ENCODE results near the gene MRPL24.
"Not testable (repeated sequence)": the region's sequence is repeated elsewhere in the genome, so short reads cannot be mapped to it uniquely, and the experiment has no call there.

The MRPL24 gene

DNA sequence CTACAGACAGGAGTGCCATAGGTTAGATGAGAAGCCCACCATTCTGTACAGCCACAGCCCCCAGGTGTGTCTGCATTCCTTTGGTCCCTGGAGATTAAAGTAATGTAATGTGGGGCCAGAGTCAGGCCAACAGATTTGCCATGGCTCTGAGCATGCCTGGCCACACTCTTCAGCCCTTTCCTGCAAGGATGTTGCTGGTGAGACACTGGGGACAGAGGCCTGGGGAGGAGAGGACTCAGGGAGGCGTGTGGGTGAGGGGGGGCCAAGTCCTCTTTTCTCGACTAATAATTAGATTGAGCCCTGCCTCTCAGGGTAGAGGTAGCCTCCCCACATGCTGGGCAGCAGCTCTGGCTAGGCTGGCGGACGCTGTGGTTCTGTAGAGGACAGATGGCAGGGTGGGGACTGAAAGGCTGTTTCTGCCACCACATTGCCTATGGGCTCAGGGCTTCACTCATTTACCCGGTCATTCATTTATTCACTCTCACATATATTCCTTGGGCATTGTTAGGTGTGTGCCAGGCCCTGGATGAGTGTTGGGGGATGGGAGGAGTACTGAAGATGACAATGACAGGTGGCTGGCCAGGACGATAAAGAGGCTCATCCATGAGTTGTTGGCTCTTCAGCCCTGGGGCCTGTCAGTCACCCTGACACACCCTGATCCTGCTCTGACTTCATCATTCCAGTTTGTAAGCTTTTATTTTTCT, 19.4 kb upstream of the MRPL24 start:
- DNase-seq (ENCODE audit: low read depth), result no peak

- DNase-seq (ENCODE audit: low read depth), result not testable (repeated sequence)
These were observed 16.8 kb upstream of the MRPL24 start for GRCh38 chr1:156757572-156758253.

DNA sequence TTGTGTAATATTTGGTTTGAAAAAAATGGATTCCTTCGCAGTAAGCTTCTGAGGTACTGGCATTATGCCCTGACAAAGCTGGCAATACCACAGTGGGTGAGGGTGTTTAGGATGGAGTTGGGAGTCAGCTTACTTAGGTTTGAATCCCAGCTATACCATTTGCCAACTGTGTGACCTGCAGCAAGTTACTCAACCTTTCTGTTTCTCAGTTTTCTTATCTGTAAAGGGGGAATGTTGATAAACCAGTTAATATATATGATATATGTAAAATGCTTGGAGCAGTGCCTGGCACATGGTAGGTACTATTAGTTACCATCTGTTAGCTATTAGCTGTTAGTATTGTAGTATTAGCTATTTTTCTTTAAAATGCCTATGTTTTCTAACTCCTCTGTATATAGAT, 15.5 kb upstream of the MRPL24 start:
- DNase-seq (ENCODE audit: low read depth), result no peak

GRCh38 chr1:156755527-156755950, 14.7 kb upstream of the MRPL24 start:
- no peak for DNase-seq (ENCODE audit: low read depth)

DNA sequence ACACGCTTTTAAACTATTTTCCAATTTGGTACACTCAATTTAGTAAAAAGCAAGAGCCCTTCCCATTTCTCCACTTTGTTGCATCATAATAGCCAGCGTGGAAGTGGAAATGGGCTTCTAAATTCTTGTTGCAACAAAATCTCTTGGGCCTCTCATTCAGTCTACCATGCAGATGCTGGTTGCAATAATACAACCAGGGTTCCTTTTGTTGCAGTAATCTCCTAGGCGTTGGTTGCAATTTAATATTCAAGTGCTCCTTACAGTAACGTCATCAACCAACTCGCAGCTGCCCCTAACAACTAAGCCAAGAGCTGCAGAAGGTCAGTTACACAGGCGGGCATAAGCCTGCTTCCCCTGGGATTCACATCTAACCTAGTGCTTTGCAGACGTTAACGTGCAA, 13.3 kb upstream of the MRPL24 start:
- no peak for DNase-seq (ENCODE audit: low read depth)

- DNase-seq (ENCODE audit: low read depth), result no peak
These were observed 12.1 kb upstream of the MRPL24 start for GRCh38 chr1:156752843-156753482.

DNA sequence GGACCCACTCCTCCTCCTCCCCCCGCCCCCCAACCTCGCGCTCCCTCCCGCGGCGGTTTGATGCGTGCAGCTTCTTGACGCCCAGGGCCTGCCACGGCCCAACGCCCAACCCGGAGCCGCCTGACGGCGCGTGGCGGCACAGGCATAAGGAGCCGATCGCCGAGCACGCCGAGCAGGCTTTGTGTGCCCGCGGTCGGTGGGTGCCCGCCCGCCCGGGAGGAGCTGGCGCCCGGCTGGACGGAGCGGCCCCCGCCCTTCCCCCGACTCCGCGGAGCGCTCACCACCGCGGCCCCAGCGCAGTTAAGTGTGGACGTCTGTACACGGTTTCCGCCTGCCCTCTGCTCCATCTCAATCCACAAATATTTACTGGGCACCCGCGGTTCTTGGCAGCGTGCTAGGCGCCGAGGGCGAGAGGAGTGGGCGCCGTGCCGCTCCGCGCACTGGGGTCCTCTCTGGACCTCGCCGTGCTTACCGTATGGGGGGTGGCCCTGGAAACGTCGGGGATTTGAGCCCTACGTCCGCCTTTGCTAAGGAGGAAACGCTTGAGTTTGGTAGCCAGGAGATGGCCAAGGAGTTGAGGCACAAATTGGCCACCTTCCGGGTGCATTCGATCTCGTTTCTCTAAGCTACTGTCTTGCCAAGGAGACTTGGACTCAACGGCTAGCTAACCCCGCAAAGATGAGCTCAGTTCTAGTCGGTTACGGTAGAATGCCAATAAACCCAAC, 11.0 kb upstream of the MRPL24 start:
- DNase-seq (ENCODE audit: low read depth), result peak; percentile 96

DNA sequence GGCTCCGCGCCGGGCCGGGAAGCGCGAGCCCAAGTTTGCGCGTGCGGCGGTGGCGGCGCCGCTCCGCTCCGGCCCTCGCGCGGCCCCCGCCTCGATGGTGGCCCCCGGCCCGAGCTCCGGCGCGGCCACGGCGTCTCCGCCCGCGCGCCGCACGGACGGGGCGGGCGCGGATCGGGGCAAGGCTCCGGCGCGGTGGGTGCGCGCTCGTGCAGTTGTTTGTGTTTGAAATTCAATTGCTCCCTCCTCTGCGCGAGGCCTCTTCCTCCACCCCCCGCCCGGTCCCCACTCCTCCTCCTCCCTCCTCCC, 10.5 kb upstream of the MRPL24 start, which contains the start of gene HDGF:
HDGF (minus strand) TSS at position 225 of the 306 bp plus-strand sequence. CDS start 246 bp downstream, outside the sequence.
- DNase-seq (ENCODE audit: low read depth), result no peak

DNA sequence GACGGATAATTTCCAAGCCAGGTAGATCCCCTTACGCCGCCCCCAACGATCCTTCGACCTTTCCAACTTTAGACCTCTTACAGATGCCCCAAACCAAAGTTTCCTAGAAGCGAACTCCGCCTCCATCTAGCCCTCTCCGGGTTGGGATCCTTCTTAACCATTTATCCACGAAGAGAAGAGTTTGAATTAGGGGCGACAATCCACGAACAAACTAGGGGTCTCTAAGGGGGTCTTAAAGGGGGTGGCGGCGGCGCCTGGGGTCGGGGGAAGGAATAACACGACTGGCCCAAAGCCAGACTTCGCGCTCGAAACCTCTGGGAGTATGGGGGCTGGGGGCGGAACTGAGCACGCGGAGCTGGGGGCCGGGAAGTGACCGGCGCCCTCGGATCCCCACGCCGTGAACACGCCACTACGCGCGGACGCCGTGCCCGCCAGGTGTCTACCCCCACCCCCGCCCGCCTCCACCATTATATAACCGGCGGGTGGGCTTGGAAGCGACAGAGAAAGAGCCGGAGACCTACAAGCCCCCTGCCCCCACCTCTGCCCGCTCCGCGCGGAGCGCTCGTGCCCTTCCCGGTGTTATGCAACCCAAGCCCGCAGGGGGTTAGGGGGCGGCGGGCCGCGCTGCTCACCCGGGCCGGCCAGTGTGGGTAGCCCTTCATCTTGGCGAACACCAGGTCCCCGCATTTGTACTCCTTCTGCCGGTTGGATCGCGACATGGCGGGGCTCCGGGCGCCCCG, 10.0 kb upstream of the MRPL24 start:
- DNase-seq (ENCODE audit: low read depth), result no peak

DNA sequence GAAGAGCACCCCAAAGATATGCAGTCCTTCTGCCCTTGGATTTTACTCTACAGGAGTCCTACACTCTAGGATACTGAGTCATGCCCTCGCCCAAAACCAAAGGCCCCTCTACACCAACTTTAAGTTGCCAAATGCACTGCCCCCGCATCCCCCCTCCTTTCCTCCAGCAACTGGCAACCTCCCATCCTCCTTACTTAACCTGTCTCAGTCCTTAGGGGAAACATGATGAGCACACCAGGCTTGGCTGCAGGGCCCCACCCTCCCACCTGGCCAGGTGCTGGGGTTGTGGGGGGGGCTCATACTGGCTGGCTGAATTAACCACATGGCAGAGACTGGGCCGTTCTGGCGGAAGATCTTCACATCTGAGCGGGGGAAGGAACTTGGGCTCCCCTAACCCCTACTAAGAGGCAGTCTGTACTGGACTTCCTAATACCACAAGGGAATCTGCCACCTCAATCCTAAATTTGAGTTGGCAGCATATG, 9.3 kb upstream of the MRPL24 start:
- DNase-seq (ENCODE audit: low read depth), result no peak

- no peak for DNase-seq (ENCODE audit: low read depth)
These were observed 8.7 kb upstream of the MRPL24 start for GRCh38 chr1:156749419-156750118.

DNA sequence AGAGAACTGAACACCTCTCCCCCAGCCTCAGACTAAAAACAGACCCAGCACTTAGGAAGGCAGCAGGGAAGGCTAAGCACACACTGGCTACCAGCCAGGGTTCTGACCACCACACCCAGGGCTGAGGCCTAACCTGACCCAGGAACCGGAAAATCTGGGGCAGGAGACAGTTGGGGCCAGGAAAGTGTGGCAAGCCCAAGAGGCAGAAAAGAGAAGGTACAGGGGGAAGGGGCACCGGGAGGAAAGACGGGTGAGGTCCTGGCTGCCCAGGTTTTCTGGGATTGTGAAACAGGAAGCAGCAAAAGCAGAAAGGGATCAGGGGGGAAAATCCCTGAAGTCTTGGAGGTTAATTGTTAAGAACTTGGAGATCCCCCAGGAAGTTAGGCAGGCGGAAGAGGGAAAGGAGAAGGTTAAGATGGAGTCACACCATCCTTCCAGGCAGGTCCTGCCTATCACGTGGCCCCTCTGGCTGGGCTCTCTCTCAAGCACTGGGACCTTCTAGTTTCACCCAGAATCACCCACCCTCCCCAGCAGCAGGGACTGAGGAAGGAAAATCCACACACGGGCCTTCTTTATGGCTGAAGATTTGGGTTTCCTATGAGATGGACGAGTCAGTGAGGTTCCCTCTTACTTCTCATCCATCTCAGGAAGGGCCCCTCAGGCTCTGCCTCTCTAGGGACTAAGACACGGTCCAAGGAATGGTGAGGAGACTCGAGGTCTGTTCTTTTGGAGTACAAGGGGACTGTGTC, 8.0 kb upstream of the MRPL24 start:
- no peak for DNase-seq (ENCODE audit: low read depth)

DNA sequence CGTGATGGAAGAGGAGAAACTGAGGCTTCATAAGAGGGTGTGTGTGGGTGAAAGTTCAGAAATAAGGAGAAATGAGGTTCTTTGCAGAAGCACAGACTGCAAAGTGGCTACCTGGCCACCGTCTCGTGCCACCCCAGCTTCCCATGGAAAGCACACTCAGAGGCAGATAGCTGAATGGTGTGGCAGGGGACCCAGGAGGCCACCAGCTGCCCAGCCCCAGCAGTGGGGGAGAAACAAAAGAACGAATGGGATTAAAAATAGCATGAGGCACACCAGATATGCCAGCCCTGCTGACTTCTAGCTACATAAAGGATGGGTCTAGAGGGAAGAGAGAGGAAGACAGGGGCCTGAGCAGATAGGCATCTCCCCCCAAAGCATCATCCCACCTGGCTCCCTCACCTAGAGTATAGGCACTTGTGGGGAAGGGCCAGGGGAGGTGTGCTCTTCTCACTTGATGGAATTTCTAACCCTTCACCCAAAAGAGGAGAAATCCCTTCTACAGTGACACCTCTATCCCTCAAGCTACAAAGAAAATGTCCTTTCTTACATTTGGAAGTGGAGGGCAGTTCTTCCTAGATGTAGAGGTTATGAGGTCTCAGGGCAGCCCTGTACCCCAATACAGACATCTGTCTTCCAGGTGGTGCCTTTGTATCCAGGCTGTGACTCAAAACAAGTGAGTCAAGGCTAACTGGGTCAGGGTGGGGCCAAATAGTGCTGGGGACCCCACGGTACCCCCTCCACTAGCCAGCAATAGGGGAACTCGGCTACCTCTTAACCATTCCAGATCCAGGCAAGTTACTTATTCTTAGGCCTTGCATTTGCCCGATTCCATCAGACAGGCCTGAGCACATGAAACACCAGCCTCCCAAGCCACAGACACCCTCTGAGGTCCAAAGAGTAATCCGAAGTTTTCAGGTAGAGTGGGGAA, 7.1 kb upstream of the MRPL24 start:
- DNase-seq (ENCODE audit: low read depth), result no peak

- peak; percentile 48 for DNase-seq (ENCODE audit: low read depth)
These were observed 6.1 kb upstream of the MRPL24 start for GRCh38 chr1:156746728-156747631.

DNA sequence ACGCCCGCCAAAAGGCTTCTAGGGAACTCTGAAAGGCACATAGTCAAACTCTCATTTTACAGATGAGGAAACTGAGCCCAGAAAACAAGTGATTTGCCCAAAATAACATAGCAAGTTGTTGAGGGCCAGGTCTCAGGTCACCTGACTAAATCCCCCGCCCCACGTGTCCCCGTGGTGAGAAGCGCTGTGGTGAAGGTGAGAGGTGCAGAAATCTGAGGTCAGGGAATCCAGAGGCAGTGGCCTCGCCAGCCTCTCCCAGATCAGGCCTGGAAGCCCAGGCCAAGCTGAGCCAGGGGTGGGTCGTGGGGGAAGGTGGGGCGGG, 5.5 kb upstream of the MRPL24 start:
- DNase-seq (ENCODE audit: low read depth), result no peak

GRCh38 chr1:156745881-156746280, 5.0 kb upstream of the MRPL24 start:
- no peak for DNase-seq (ENCODE audit: low read depth)

DNA sequence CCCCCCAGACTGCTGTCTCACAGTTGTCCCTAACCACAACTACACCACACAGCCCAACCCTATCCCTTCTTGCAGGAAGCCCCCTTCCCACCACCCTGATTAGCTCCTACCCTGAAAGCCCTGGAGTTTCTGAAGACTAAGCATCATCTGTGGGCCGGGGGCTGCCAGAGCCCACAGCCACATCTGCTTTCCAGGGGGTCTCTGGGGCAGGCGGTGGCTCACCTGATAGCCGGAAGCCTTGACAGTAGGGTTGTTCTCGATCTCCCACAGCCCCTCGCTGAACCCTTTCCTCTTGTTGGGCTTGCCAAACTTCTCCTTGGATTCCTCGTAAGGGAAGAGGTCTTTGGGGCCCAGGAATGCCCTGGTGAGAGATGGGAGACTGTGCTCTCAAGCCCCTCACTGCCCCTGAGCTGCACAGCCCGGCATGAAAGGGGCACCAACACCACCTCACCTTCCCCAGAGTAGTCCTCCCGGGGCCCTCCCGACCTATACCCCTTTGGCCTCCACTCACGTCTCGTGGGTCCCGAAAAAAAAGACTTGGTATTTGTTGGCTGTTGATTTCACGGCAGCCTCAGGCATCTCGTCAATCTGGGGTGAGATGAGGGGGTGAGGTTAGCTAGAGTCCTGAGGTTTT, 4.0 kb upstream of the MRPL24 start:
- DNase-seq (ENCODE audit: low read depth), result no peak

- no peak for DNase-seq (ENCODE audit: low read depth)
These were observed 3.5 kb upstream of the MRPL24 start for GRCh38 chr1:156744344-156744743.

Data from activated gamma-delta T cell treated with anti-CD3 and anti-CD28 coated beads, Interleukin-2, amount 50 U/mL, for 16 hours (primary cell).